Activated CD8-positive, alpha-beta memory T cell treated with anti-CD3 and anti-CD28 coated beads for 48 hours (primary cell): ENCODE results near the gene TBX15.

ENCODE experiments used
- DNase-seq, 3 experiments: peaks; one replicate each; pipeline ENCODE4 v3.0.0-alpha.2; 2020; ENCODE audit warnings: low read depth in 2 of 3, low spot score in 2 of 3

The TBX15 gene

DNA sequence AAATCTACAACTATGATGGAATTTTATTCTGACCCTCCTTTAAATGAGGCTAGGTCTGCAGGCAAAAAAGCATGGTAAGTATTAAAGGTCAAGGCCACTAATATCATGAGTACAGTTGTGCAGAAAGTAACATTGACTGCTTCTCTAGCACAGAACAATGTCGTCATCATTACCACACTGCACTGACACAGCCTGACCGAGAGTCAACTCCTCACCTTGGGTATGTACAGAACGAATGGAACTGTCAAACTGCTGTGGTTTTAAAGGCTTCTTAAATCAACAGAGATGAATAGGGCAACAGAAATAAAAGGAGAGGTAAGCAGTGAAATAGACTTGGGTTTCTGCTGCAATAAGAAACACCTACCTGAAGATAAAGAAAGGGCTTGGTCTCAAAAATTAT lies 88.8 kb downstream of the TBX15 start:
- no peak for DNase-seq

GRCh38 chr1:118898712-118899111 lies 89.4 kb downstream of the TBX15 start:
- DNase-seq, result no peak

DNA sequence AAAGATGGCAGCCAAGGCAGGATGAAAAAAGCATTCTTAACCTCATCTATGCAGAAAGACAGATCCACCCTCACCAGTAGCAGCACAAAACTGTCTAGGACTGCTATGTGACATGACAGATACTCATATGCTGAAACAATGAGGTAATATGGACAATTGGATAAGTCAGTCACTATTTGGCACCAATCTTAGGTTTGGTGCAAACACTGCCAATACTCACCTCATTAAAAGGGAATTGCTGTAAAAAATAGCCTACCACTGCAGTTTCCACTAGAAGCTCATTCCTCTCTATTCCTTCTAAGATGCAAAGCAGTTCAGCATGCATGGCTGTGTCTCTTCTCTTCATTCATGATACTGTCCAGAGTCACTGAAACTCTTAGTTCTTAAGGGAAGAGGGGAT lies 91.7 kb downstream of the TBX15 start:
- DNase-seq, result no peak

DNA sequence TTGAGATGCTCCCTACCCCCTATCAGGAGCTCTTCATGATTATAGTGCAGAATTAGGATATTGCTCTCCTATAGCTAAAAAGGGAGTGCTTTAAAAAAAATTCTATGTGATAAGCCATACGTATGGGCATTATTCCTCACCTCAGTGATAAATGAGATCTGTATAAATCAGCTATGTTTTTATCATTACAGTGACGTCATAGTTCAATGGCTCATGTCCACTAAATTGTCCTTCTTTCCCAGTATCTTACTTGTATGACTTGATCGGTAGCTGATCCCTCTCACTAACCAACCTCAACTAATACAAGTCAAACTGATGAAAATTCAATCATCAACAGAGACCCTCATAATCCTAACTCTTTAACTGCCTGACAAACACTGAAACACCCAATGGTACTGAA lies 93.3 kb downstream of the TBX15 start:
- no peak for DNase-seq

DNA sequence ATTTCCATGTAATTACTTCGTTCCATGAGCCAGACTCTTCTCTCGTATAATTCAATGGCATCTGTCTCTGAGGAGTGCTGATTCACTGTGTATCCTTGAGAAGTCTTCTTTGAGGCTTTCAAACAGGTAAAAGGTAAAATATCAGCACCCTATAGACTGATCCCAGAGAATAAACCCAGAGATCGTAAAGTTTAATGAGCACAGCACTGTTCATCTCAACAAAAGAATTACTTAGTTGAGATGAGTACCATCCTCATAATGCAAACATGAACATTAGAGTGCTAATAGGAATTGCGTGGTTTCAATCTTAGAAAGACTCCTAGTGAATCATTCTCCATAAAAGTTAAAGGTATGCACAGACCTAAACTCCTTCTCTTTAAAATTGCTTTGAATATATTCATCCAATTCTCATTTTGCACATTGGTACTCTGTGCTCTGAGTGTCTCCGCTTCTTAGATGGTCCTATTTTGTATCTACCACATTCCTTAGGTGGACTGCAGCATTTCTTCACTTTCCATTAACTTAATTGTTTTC lies 97.2 kb downstream of the TBX15 start:
- no peak for DNase-seq

DNA sequence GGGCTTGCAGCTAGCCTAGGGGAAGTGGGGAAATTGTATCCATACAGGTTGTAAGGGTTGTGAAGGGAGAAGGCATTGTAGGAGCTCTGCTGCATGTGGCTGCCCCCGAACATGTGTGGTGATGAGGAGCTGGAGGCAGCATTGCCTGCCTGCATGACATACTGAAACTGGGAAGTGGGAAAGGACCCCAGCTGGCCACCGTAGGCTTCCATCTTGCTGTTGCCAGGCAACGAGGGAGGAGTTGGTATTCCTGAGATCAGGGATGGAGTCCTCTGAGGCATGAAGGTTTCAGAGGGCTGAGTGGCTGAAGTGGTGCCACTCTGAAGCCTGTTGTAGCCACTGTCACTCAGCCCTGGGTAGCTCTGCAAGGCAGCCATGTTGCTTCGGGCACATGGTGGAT lies 103.2 kb downstream of the TBX15 start:
- DNase-seq, result no peak

DNA sequence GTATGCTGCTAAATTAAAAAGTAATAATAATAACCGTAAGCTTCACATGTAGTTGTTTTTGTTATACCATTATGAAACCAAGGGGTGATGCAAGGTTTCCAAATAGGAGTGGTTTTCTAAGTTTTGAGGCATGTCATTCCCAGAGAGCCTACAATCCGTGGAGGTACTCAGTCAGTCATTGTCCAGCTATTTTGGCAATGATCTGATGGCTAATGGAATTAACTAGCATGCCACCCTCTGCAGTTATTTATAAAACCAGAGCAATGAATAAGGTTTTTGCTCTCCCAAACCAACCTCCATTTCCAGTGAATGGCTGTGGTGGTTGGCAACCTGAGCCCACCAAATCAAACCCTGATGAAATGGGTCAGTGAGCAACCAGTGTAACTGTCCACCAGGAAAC lies 106.4 kb downstream of the TBX15 start:
- DNase-seq, result no peak

DNA sequence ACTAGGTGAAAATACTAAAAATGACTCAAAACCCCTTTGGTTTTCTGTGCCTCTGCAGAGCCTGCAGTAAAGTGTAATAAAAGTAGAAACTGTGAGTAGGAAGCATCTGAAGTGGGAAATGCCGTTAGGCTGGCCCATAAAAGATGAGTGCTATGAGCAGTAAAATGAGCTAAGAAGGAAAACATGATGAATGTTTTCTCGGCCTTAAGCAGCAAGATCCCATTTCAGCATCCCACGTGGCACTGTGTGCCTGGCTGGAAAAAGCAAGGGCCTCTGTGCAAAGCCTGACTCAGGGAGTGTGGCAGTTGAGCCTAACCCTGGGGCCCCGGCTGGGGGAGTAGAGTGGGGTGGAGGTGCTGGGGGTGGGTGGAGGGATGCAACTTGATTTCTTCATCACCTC lies 109.5 kb downstream of the TBX15 start:
- no peak for DNase-seq

- DNase-seq, result no peak
These were observed 110.3 kb downstream of the TBX15 start for GRCh38 chr1:118877668-118878396.

DNA sequence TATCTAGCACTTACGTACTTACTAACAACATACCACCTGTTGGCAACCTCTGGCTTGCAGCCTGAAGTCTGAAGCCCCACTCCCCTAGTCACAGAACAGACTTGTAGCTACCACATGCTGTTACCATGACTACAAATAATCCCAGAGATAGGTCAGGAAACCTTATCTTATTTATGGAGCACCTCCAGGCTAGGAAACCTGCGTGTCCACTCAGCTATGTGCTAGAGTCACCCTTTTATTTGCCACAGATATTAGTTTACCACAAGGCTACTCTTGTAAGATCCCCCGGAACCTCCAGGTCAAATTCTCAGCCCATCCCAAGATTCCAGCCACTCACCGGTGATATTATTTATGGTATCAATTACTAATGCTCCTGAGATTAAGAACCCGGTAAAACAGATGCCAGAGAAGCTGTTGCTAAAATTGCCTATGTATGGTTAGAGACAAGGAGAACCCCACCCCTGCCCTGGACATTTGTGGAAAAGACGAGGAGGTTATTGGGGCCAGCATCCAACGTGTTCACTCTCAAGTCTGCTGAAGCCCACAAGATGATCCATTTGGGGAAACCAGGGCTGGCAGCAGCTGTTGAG lies 116.5 kb downstream of the TBX15 start:
- no peak for DNase-seq

DNA sequence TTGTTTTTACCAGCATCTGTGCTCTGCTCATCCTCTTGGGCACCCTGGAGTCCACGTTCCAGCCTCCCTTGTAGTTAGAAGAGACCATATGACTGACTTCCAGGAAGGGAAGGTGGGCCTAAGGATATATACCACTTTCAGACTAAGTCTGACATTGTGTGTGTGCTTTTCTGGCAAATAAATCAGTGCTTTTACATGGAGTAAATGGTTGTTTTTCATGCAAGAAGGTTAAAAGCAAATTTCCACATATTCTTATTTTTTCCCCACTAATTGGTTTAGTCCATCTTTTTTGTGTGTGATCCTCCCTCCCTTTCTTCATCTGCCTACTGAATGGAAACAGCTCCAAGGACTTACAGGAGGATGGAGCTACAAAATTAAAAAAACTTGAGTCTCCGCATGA lies 119.8 kb downstream of the TBX15 start:
- no peak for DNase-seq

DNA sequence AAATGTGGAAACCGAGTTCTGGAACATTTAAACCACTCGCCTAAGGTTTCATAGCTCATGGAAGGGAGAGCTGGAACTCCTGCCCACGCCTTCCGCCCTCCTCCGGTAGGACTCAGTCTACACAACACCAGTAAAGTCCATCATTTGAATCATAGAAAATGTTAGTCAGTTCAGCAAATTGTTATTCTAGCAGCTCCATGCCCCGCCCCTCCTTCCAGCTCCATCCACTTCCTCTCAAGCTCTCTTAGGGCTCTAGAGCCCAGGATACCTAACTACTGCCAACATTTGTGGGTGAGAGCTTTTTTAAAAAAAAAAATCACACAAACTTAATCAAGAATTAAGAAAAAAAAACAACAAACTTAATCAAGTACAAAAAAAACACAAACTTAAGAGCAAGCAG lies 121.8 kb downstream of the TBX15 start:
- no peak for DNase-seq

GRCh38 chr1:118863688-118864087 lies 124.5 kb downstream of the TBX15 start:
- no peak for DNase-seq

- no peak for DNase-seq
These were observed 125.4 kb downstream of the TBX15 start for GRCh38 chr1:118862755-118863154.

- no peak for DNase-seq
These were observed 126.9 kb downstream of the TBX15 start for GRCh38 chr1:118861216-118861615.

DNA sequence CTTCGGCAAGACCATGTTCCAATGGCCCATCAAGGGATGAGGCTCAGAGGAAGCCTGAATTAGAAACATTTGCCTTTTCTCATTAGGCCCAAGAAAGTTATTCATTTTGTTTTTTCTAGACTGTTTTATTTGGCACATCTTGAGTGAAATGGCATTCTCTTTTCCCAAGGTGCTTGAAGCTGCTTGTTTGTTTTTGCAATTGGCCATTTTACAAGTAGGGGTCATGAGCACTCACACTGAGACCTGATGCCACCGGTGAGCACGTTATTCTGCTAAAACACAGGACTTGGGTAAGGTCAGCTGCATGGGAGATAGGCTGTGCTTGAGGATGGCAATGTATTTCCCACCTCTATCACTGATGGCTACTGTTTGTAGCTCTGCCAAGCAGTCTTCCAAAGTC lies 128.1 kb downstream of the TBX15 start:
- DNase-seq, result no peak

DNA sequence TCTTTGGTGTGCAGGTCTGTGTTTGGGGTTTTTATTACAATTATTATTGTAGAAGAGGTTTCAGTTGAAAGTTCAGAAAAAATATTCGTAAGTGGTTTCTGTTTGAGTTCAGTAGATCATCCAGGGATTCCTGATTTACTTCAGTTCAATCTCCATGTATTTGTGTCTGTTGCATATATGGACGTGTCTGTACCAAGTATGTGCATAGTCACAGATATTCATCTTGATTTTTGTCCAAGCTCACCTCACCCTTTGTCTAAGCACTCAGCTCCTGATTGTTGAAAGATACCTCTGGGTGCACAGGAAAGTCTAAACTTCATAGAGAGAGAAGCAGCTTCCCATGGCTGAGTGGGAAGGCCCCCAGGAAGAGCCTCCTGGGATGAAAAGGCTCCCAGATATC lies 141.7 kb downstream of the TBX15 start:
- DNase-seq, result no peak

GRCh38 chr1:118842452-118843201 lies 145.5 kb downstream of the TBX15 start:
- no peak for DNase-seq

GRCh38 chr1:118841521-118841920 lies 146.6 kb downstream of the TBX15 start:
- no peak for DNase-seq
